IgD-negative memory B cell (primary cell): ENCODE data around the gene PROSER2. TPM values are rescaled to one million over a fixed set of nuclear protein-coding genes. Genes with fewer than 3 reads are reported as not detected.

Experiments used
- H3K27ac Mint-ChIP-seq, 3 donors: one replicate each; pipeline ENCODE4 v1.8.0; 2020 to 2022; ENCODE audit warnings: mild to moderate bottlenecking in 3 of 3, mixed read lengths in 3 of 3, moderate library complexity in 1 of 3
- H3K27me3 Mint-ChIP-seq: one replicate; pipeline ENCODE4 v1.8.0; 2021; ENCODE audit warnings: mixed read lengths
- H3K36me3 Mint-ChIP-seq: one replicate; pipeline ENCODE4 v1.8.0; 2020; ENCODE audit warnings: mild to moderate bottlenecking, mixed read lengths
- H3K4me1 Mint-ChIP-seq, 3 donors: one replicate each; pipeline ENCODE4 v1.8.0; 2020 to 2022; ENCODE audit warnings: mixed read lengths in 3 of 3, mild to moderate bottlenecking in 1 of 3
- H3K4me3 Mint-ChIP-seq, 4 donors: one replicate each; pipeline ENCODE4 v1.8.0; 2020 to 2022; ENCODE audit warnings: mild to moderate bottlenecking in 4 of 4, mixed read lengths in 4 of 4, moderate library complexity in 3 of 4
- H3K9me3 Mint-ChIP-seq, 3 donors: one replicate each; pipeline ENCODE4 v1.8.0; 2020 to 2021; ENCODE audit warnings: mixed read lengths in 3 of 3, mild to moderate bottlenecking in 1 of 3
- polyA plus RNA-seq: library from polyadenylated mRNA; unstranded; fragments of 300-500 nt; fragmentation: Illumina TruSeq; gene quantifications from one replicate; pipeline ENCODE4 v1.2.3, GENCODE V29; 2021

The PROSER2 gene, protein sequence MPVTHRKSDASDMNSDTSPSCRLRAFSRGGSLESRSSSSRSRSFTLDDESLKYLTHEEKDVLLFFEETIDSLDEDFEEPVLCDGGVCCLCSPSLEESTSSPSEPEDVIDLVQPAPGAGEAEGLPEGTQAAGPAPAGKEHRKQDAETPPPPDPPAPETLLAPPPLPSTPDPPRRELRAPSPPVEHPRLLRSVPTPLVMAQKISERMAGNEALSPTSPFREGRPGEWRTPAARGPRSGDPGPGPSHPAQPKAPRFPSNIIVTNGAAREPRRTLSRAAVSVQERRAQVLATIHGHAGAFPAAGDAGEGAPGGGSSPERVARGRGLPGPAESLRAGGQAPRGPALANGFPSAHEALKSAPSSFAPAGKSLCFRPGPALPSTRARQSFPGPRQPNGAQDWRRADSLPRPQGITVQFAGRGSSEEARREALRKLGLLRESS
- polyA plus RNA-seq, result not detected

DNA sequence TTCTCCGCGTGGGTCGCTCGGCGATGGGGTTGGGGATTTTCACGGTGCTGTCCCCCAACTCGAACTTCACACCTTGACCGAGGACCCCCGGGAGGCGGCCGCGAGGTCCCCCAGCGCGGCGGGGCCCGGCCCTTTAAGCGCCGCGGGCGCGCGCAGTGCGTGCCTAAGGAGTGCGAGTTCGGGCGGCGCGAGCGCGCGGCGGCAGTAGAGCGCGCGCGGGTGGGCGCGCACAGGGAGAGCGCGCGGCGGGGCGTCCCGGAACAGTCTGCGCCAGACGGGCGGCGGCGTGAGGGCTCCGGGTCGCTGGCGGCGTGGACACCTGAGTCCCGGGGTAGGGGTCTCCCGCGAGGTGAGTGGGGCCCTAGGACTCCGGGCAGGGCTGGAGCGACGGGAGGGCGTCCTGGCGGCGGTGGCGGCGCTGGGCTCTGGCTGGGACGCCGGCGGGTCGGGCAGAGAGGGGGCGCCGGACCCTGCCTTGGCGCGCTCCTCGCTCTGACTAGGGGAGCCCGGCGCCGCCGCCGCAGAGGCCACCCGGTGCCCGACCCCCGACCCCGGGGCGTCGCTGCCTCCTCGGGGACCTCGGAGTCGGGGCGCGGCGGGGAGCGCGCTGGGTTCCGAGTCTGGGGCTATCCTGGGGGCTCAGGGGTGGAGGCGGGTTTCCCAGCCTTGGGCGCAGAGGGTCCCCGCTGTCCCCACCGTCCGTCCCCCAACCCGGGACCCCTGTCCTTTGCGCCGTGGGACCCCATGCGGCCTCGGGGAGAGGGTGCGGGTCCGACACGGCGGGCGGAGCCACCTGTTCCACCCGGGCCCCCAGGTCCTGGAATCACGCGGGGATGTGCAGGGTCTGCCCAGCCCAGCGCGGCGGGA, at the start of gene PROSER2:
Gene PROSER2 (plus strand): TSS at position 235 of the 867 bp plus-strand sequence. CDS start 28,722 bp downstream, outside the sequence.
- peak within 1 kb of the TSS; percentile 57 to 80 (median 66) for H3K4me3 Mint-ChIP-seq
- H3K4me1 Mint-ChIP-seq, result peaks cover 9 to 18% (median 14%) of the 10 kb centered on the region in 3 donors
- no peaks in the 10 kb centered on the region for H3K9me3 Mint-ChIP-seq
- peaks cover 27% of the 10 kb centered on the region for H3K27me3 Mint-ChIP-seq
- H3K36me3 Mint-ChIP-seq, result peaks cover 8% of the 10 kb centered on the region
- no peak within 1 kb of the TSS for H3K27ac Mint-ChIP-seq

DNA sequence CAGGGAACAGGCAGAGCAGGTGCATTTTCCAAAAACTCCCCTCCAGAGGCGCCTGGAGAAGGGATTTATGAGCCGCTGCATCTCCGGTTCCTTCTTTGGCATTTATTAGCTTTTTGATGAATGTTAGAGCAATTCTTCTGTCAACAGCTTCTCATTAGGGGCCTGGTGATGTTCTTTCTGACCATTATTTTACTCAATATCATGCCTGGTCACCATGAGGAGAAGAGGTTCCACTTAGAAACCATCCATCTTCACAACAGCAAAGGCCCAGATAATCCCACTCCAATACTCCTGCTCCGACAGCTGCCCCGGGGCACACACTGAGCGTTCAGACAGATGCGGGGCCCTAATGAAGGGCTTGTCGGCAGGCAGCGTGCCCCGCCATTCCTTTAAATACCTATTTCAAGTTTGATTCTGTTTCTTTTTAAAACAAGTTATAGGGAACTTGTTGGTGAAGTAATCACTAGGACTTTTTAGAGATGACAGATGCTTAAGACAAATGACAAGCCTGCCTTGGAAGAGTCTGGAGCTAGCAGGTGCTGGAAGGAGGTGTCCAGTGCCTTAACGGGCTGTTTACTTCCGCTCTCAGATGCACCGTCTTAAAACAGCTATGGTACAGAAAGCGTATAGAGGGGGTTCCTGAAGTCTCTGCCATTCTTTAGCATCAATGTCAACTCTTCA, 49.3 kb upstream of the PROSER2 start:
- Mint-ChIP-seq H3K4me3 (no peak overlapping the region), H3K36me3 (no peaks in the 10 kb centered on the region), H3K9me3 (no peaks in the 10 kb centered on the region), H3K27ac (no peak overlapping the region), H3K4me1 (no peaks in the 10 kb centered on the region), H3K27me3 (peaks cover 7% of the 10 kb centered on the region)

DNA sequence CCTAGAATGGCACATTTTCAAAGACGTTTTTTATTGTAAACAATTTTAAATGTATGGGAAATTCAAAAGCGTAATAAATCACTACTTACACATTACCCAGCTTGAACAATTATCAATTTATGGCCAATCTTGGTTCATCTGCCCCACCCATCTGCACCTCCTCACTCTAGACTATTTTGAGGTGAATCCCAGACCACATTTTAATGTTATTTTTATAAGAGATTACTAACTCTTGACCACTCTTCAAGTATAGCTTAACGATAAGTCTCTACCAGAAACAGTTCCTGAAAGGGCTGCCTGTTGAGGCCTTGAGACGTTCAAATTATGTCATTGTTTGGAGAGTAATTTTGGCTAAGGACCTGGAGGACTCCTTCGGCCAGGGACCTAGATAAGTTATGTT, 47.7 kb upstream of the PROSER2 start:
- Mint-ChIP-seq H3K4me3 (no peak overlapping the region), H3K9me3 (no peaks in the 10 kb centered on the region), H3K36me3 (no peaks in the 10 kb centered on the region), H3K27me3 (peaks cover 7% of the 10 kb centered on the region), H3K27ac (no peak overlapping the region), H3K4me1 (no peaks in the 10 kb centered on the region)

DNA sequence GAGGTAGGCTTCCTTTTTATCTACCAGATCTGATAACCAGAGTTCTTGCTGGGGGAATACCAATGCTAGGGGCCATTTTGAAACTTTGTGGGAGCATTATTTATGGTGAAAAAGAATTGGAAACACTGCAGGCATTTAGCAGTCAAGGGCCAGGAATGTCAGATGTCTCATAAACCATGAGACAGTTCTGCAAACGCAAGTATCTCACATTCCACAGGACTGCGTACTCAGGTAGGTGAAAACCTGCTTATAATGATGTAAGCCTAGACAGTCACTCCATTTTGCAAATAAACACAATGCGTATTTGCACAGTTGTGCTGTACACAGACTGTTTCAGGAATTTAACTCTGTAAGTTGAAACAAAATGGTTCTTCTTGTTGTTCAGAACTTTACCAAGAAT, 47.1 kb upstream of the PROSER2 start:
- H3K27me3 Mint-ChIP-seq, result peaks cover 7% of the 10 kb centered on the region
- no peaks in the 10 kb centered on the region for H3K4me1 Mint-ChIP-seq
- no peaks in the 10 kb centered on the region for H3K36me3 Mint-ChIP-seq
- H3K9me3 Mint-ChIP-seq, result no peaks in the 10 kb centered on the region
- H3K27ac Mint-ChIP-seq, result no peak overlapping the region
- H3K4me3 Mint-ChIP-seq, result no peak overlapping the region

DNA sequence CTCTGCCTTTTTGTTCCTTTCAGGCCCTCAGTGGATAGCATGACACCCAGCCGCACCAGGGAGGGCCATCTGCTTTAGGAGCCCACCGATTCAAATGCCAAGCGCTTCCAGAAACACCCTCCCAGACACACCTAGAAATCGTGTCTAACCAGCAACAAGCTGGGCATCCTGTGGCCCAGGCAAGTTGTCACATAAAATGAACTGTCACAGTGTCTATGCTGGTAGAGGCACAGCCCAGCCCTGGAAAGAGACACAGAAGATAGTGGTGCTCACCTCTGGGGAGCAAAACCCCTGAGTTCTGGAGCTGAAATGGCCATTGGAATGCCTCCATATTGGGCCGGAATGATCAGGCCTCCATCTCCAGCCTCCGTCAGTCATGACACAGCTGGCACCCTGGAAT, 42.0 kb upstream of the PROSER2 start:
- H3K9me3 Mint-ChIP-seq, result no peaks in the 10 kb centered on the region
- no peak overlapping the region for H3K27ac Mint-ChIP-seq
- H3K4me3 Mint-ChIP-seq, result no peak overlapping the region
- no peaks in the 10 kb centered on the region for H3K36me3 Mint-ChIP-seq
- no peaks in the 10 kb centered on the region for H3K27me3 Mint-ChIP-seq
- peaks cover 2 to 6% (median 3%) of the 10 kb centered on the region in 3 donors for H3K4me1 Mint-ChIP-seq

DNA sequence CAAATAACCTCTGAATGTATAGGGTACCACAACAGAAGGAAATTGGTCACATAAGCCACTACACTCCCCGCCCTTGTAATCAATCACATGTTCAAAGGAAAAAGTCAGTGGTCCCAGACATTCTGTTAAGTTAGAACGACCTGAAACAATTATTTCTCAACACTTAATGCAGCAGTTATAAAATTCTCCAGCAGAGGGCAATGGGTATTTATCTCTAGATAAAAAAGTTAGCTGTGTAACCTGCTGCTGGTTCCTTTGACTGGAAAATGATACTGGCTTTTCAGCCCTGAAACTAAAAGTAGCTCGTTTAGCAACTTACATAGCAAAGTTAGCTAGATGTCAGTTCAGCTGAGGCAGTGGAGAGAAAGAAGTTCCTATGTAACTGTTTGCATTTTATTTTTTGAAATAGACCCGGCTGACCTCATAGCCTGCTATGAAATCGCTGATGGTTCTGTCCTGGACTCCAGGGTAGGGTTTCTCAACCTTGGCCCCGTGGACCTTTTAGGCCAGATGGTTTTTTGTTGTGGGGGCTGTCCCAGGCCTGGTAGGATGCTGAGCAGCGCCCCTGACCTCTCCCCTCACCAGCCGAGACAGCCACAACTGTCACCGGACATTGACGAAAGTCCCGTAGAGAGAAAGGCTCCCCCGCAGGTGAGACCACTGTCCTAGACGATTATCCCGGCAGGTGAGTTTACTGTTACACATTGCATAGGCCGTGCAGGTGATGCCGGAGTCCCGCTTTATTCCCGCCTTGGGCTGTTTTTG, 40.2 kb upstream of the PROSER2 start:
- Mint-ChIP-seq H3K4me3 (no peak overlapping the region), H3K36me3 (peaks cover 2% of the 10 kb centered on the region), H3K9me3 (no peaks in the 10 kb centered on the region), H3K4me1 (peaks cover 2 to 6% (median 3%) of the 10 kb centered on the region in 3 donors), H3K27me3 (peaks cover 6% of the 10 kb centered on the region), H3K27ac (no peak overlapping the region)

DNA sequence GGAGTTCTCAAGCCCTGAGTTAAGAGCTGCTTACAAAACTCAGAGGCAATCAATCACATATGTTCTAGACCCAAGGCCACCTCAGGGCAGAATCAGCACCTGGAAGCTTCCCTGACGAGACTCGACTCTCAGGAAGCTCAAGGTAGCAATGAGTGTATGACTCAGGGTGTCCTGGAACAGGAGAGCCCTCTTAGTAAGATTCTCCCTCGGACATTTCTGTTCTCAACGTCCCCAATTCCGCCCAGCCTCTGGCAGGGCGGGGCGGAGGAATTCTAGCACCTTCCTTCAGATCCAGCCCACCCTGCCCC, 39.6 kb upstream of the PROSER2 start:
- H3K9me3 Mint-ChIP-seq, result no peaks in the 10 kb centered on the region
- no peak overlapping the region for H3K27ac Mint-ChIP-seq
- peaks cover 2 to 6% (median 3%) of the 10 kb centered on the region in 3 donors for H3K4me1 Mint-ChIP-seq
- H3K27me3 Mint-ChIP-seq, result peaks cover 6% of the 10 kb centered on the region
- H3K4me3 Mint-ChIP-seq, result no peak overlapping the region
- peaks cover 2% of the 10 kb centered on the region for H3K36me3 Mint-ChIP-seq

DNA sequence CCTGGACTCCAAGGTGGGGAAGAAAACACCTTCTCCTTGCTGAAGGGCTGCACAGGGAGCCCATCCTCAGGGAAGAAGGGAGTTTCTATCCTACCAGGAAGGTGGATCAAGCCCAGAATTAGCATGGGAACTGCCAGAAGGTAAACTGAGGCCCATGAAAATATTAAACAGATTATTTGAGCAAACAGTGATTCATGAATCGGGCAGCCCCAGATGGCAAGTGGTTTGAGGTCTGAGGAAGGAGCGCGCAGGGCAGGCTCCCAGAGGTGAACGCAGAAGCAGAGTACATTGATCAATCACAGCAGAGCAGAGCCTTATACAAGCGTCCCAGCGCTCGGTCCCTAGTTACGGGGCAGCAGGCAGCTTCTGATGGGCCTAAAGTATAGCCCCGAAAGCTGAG, 35.8 kb upstream of the PROSER2 start:
- Mint-ChIP-seq H3K4me3 (no peak overlapping the region), H3K9me3 (no peaks in the 10 kb centered on the region), H3K27me3 (peaks cover 15% of the 10 kb centered on the region), H3K4me1 (peaks cover 2 to 6% (median 3%) of the 10 kb centered on the region in 3 donors), H3K27ac (no peak overlapping the region), H3K36me3 (peaks cover 4% of the 10 kb centered on the region)

DNA sequence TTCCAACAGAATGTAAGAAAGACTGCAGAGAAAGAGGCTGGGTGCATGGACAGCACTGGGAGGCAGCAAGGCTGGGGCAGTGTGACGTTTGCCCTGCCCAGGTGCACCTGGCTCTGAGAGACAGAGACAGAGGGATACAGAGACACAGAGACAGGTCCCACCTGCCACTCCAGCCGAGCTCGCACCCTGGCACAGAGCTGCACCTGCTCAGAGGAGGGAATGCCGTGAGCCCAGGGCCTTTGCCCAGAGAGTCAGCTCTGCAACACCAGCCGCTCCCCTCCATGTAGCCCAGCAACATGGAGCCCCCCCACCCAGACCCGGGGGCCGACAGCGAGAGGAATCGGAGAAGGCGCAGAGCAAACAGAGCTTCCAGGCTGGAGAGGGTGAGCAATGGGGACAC, 35.3 kb upstream of the PROSER2 start:
- Mint-ChIP-seq H3K4me3 (no peak overlapping the region), H3K4me1 (peaks cover 0 to 3% (median 2%) of the 10 kb centered on the region in 3 donors), H3K36me3 (peaks cover 4% of the 10 kb centered on the region), H3K9me3 (no peaks in the 10 kb centered on the region), H3K27ac (no peak overlapping the region), H3K27me3 (peaks cover 15% of the 10 kb centered on the region)

DNA sequence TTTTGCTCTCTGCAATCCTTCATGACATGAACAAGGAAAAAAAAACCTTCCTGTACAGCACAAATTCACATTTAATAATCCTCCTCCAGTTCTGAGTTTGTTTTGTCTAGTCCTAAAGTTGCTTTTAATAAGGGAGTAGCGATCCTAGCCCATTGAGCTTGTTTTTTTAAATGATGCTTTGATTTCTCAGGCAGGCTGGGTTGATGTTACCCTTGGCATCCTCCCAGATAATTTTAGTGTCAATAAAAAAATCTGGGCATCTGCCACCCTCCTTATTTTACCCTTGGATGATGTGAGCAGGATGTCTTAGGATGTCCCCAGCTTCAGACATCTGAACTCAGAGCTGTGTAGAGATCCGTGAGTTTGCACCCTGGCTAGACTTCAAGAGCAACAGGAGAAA, 33.9 kb upstream of the PROSER2 start:
- no peaks in the 10 kb centered on the region for H3K4me1 Mint-ChIP-seq
- H3K27me3 Mint-ChIP-seq, result peaks cover 15% of the 10 kb centered on the region

DNA sequence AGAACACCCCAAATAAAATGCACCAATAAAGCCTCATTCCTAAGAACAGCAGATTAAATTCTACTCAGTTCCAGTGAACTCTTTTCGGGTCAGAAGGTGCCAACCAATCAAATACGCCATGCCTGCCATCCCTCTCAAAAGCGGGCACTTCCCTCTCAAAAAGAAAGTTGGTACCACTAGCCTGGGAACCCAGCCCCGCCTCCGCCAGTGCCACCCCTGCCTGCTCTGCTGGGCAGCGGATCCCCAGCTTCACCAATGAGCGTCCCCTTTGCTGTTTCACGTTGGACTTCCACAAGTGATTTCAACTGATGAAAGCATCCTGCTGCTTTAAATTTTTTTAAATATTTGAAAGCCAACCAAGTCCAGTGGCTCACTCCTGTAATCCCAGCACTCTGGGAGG, 33.2 kb upstream of the PROSER2 start:
- no peak overlapping the region for H3K27ac Mint-ChIP-seq
- H3K4me3 Mint-ChIP-seq, result no peak overlapping the region
- peaks cover 4% of the 10 kb centered on the region for H3K36me3 Mint-ChIP-seq
- peaks cover 15% of the 10 kb centered on the region for H3K27me3 Mint-ChIP-seq
- H3K9me3 Mint-ChIP-seq, result no peaks in the 10 kb centered on the region
- H3K4me1 Mint-ChIP-seq, result no peaks in the 10 kb centered on the region

More for the DNA sequence above, 33.9 kb upstream of the PROSER2 start:
- peaks cover 4% of the 10 kb centered on the region for H3K36me3 Mint-ChIP-seq
- H3K9me3 Mint-ChIP-seq, result no peaks in the 10 kb centered on the region
- no peak overlapping the region for H3K4me3 Mint-ChIP-seq
- no peak overlapping the region for H3K27ac Mint-ChIP-seq

DNA sequence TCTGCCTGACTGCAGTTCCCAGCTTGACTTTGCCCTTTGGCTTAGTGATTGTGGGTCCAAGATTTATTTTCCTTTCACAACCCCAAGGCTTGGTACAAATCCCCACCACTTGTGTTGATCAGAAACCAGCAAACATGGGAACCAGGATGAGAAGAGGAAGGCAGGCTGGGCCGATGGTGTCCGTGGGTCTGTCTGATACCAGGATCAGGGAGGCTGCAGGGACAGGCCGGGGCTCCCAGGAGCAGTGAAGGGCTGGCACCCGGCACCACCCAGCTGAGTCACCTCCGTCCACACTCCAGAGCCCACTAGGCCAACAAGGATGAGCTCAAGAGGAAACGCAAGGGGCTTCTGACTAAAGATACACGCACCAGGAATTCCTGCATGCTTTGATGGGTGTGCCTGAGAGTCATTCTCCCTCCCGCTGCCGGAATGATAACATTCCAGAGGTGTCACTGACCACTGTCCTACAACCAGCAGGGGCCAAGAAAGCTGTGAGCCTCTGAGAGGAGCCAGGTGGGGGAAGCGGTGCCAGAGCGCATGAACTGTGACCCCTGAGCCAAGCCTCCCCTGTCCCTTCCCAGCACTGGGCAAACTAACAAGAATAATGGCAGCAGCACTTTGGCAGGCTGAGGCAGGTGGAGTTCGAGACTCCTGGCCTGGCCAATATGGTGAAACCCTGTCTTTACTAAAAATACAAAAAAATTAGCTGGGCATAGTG, 29.2 kb upstream of the PROSER2 start:
- Mint-ChIP-seq H3K4me1 (peaks cover 0 to 4% (median 3%) of the 10 kb centered on the region in 3 donors), H3K27ac (peak overlapping the region in 1 of 3 donors; percentile 4), H3K9me3 (no peaks in the 10 kb centered on the region), H3K4me3 (no peak overlapping the region), H3K27me3 (peaks cover 9% of the 10 kb centered on the region), H3K36me3 (peaks cover 2% of the 10 kb centered on the region)

DNA sequence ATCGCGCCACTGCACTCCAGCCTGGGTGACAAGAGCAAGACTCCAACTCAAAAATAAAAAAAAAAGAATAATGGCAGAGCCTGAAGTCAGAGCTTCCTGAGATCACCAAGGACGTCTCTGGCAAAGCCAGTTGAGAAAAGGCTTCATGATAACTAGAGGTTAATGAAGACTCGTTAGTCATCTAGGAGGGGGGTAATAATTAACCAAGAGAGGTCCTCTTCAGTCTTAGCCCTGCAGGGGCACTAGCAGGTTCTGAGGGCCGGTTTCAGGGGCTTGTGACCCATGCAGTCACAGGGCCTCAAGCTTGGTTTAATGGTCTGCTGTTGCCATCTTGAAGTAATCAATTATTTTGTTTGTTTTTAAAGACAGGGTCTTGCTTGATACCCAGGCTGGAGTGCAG, 28.6 kb upstream of the PROSER2 start:
- peaks cover 0 to 4% (median 3%) of the 10 kb centered on the region in 3 donors for H3K4me1 Mint-ChIP-seq
- no peak overlapping the region for H3K27ac Mint-ChIP-seq
- no peaks in the 10 kb centered on the region for H3K9me3 Mint-ChIP-seq
- peaks cover 2% of the 10 kb centered on the region for H3K36me3 Mint-ChIP-seq
- H3K27me3 Mint-ChIP-seq, result peaks cover 9% of the 10 kb centered on the region
- H3K4me3 Mint-ChIP-seq, result no peak overlapping the region
